Breast epithelium (tissue), 4 donors: Measurements from ENCODE around the gene SOD3. TPM values are rescaled to one million over a fixed set of nuclear protein-coding genes. Genes with fewer than 3 reads are reported as not detected.
A peak's percentile ranks its signal among the peaks of the same experiment; 100 is the strongest.

Source experiments
- DNase-seq, 2 donors: peaks; one replicate each; pipeline ENCODE4 v3.0.0-alpha.2; 2019; ENCODE audit warnings: low spot score in 2 of 2
- H3K27ac ChIP-seq, 2 donors: fragments of 200-600 bp; sonication (generic) in 1 of 2; one replicate each; pipeline ENCODE4 v1.5.1; 2016 to 2019; ENCODE audit warnings: mild to moderate bottlenecking in 1 of 2
- H3K27me3 ChIP-seq, 2 donors: fragments of 200-600 bp; sonication (generic) in 1 of 2; one replicate each; pipeline versions ENCODE4 v1.5.1 to v1.6.0; 2017 to 2019; ENCODE audit warnings: control low read depth in 1 of 2, mild to moderate bottlenecking in 1 of 2
- H3K36me3 ChIP-seq: fragments of 200-600 bp; one replicate; pipeline ENCODE4 v1.5.1; 2019
- H3K4me1 ChIP-seq, 2 donors: fragments of 200-600 bp; sonication (generic); one replicate each; pipeline ENCODE4 v1.5.1; 2016 to 2019; ENCODE audit warnings: control low read depth in 1 of 2
- H3K4me3 ChIP-seq, 3 donors: fragments of 200-600 bp; sonication (generic); 1 replicate in 2 of 3; 2 replicates in 1 of 3; pipeline ENCODE4 v1.5.1; 2016 to 2019; ENCODE audit warnings: mild to moderate bottlenecking in 3 of 3, moderate library complexity in 2 of 3
- H3K9me3 ChIP-seq, 2 donors: fragments of 200-600 bp; sonication (generic) in 1 of 2; one replicate each; pipeline ENCODE4 v1.5.1; 2016 to 2019; ENCODE audit warnings: control low read depth in 1 of 2
- POLR2A ChIP-seq: fragments of 450-650 bp; IDR thresholded peaks from one replicate; pipeline ENCODE4 v1.6.1; 2016; ENCODE audit warnings: antibody characterized with exemption, mild to moderate bottlenecking, moderate library complexity
- POLR2AphosphoS5 ChIP-seq, 3 donors: sonication (generic); formaldehyde crosslinking; IDR thresholded peaks; one replicate each; pipeline ENCODE4 v1.6.1; 2017; ENCODE audit warnings: antibody characterized with exemption in 3 of 3
- intact Hi-C: fragments of 100-400 bp; cut with DNase I; formaldehyde crosslinking; loops from one replicate; pipeline ENCODE4 v1.15.1; 2023; ENCODE audit warnings: low total_unique reads
- total RNA-seq, 3 donors: library from RNA; depleted of rRNA; stranded (reverse); fragments of >200 nt; gene quantifications; one replicate each; pipeline ENCODE4 v1.1.0, GENCODE V29; 2016
- TF ChIP-seq, protein P1 (sequence below), 3 donors: fragments of 450-650 bp; IDR thresholded peaks; one replicate each; pipeline ENCODE4 v1.5.1; 2016 to 2017; ENCODE audit warnings: antibody characterized with exemption in 3 of 3, mild to moderate bottlenecking in 3 of 3, moderate library complexity in 3 of 3

The SOD3 gene
- total RNA-seq, 3 donors from 2014 or later, result 22.0 to 131 (median 77.3) TPM

DNA sequence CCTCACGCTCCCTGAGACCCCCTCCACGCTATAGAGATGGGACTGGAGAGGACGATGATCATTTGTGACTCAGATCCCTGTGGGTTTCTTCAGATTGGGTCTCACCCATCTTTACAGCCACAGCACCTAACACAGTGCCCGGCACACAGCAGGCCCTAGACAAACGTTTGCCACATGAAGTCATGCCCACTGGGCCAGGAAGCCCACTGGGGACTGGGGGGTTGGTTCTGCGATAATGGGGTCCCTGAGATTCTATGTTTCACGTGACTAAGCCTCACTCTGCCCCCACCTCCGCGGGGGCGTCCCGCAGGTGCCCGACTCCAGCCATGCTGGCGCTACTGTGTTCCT lies 3.8 kb downstream of the SOD3 start:
- TF ChIP-seq, protein P1, sequence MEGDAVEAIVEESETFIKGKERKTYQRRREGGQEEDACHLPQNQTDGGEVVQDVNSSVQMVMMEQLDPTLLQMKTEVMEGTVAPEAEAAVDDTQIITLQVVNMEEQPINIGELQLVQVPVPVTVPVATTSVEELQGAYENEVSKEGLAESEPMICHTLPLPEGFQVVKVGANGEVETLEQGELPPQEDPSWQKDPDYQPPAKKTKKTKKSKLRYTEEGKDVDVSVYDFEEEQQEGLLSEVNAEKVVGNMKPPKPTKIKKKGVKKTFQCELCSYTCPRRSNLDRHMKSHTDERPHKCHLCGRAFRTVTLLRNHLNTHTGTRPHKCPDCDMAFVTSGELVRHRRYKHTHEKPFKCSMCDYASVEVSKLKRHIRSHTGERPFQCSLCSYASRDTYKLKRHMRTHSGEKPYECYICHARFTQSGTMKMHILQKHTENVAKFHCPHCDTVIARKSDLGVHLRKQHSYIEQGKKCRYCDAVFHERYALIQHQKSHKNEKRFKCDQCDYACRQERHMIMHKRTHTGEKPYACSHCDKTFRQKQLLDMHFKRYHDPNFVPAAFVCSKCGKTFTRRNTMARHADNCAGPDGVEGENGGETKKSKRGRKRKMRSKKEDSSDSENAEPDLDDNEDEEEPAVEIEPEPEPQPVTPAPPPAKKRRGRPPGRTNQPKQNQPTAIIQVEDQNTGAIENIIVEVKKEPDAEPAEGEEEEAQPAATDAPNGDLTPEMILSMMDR (IDR thresholded peaks at IDR 0.05), result no peak
- TF ChIP-seq POLR2A (no peak), POLR2AphosphoS5 (IDR thresholded peaks at IDR 0.05) (no peak)
- intact Hi-C loops, result loop anchor here (5.0 kb wide), 1 partner anchor 563 kb away; no protein-coding TSS in a partner anchor

GRCh38 chr4:24799544-24800324 lies 4.4 kb downstream of the SOD3 start:
- peaks cover 0 to 14% of the 10 kb centered on the region in 2 donors for H3K27me3 ChIP-seq
- no peaks in the 10 kb centered on the region for H3K9me3 ChIP-seq
- no peaks in the 10 kb centered on the region for H3K4me1 ChIP-seq
- TF ChIP-seq POLR2AphosphoS5 (IDR thresholded peaks at IDR 0.05), result no peak
- no peak for TF ChIP-seq POLR2A
- TF ChIP-seq, protein P1 (IDR thresholded peaks at IDR 0.05), result no peak
- DNase-seq, result no peak
- intact Hi-C loops, result loop anchor here (5.0 kb wide), 1 partner anchor 563 kb away; no protein-coding TSS in a partner anchor
- peak overlapping the region; percentile 24 to 61 (median 26) for H3K4me3 ChIP-seq
- peak overlapping the region in 1 of 2 donors; percentile 70 for H3K27ac ChIP-seq
- H3K36me3 ChIP-seq, result no peaks in the 10 kb centered on the region

More for the DNA sequence above, 3.8 kb downstream of the SOD3 start:
- H3K27me3 ChIP-seq, result peaks cover 0 to 14% of the 10 kb centered on the region in 2 donors
- no peaks in the 10 kb centered on the region for H3K9me3 ChIP-seq
- no peak overlapping the region for H3K27ac ChIP-seq
- no peaks in the 10 kb centered on the region for H3K36me3 ChIP-seq
- no peaks in the 10 kb centered on the region for H3K4me1 ChIP-seq
- H3K4me3 ChIP-seq, result no peak overlapping the region
- no peak for DNase-seq

- no peaks in the 10 kb centered on the region for H3K4me1 ChIP-seq
- no peak for DNase-seq
- H3K4me3 ChIP-seq, result peak overlapping the region; percentile 24 to 61 (median 26)
- H3K36me3 ChIP-seq, result no peaks in the 10 kb centered on the region
- TF ChIP-seq, protein P1 (IDR thresholded peaks at IDR 0.05), result no peak
- TF ChIP-seq POLR2AphosphoS5 (IDR thresholded peaks at IDR 0.05), result no peak
- no peak for TF ChIP-seq POLR2A
- peaks cover 0 to 14% of the 10 kb centered on the region in 2 donors for H3K27me3 ChIP-seq
- intact Hi-C loops, result no loop called here
- peak overlapping the region in 1 of 2 donors; percentile 70 for H3K27ac ChIP-seq
- no peaks in the 10 kb centered on the region for H3K9me3 ChIP-seq
Measured at GRCh38 chr4:24800325-24800895, 5.0 kb downstream of the SOD3 start.

GRCh38 chr4:24801136-24801855 lies 5.9 kb downstream of the SOD3 start:
- Histone ChIP-seq H3K27me3 (peaks cover 0 to 14% of the 10 kb centered on the region in 2 donors), H3K36me3 (no peaks in the 10 kb centered on the region), H3K4me3 (peak overlapping the region in 2 of 3 donors; percentile 26 to 61), H3K4me1 (no peaks in the 10 kb centered on the region), H3K9me3 (no peaks in the 10 kb centered on the region), H3K27ac (no peak overlapping the region)
- no peak for DNase-seq
- TF ChIP-seq, protein P1 (IDR thresholded peaks at IDR 0.05), result no peak
- TF ChIP-seq POLR2A, result no peak
- TF ChIP-seq POLR2AphosphoS5 (IDR thresholded peaks at IDR 0.05), result no peak
- intact Hi-C loops, result no loop called here
